ENCODE measurements around the gene PLXNA4. TPM values are rescaled to one million over a fixed set of nuclear protein-coding genes. Genes with fewer than 3 reads are reported as not detected.

PLXNA4 gene
- total and polyA plus RNA-seq, 2 experiments from 2014 or later: 7.3 to 33.3 TPM

DNA sequence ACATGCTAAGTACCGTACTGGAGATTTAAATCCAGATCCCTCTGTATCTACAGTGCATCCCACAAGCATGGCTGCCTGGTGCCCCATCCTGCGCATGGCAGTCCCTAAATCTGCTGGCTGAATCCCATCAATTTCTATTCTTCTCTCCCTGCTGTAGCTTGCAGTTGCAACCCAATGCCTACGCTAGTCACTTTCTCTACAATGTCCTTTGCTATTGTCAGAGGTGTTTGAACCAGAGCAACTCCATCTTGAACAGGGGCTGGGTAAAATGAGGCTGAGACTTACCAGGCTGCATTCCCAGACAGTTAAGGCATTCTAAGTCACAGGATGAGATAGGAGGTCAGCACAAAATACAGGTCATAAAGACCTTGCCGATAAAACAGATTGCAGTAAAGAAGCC, 461.2 kb downstream of the PLXNA4 start:
- Histone ChIP-seq H3K9me3 (ENCODE audit: low read depth) (no peaks in the 10 kb centered on the region), H3K27ac (no peak overlapping the region)
- DNase-seq (ENCODE audit: low read depth in 1 of 2, low spot score in 1 of 2): no peak

DNA sequence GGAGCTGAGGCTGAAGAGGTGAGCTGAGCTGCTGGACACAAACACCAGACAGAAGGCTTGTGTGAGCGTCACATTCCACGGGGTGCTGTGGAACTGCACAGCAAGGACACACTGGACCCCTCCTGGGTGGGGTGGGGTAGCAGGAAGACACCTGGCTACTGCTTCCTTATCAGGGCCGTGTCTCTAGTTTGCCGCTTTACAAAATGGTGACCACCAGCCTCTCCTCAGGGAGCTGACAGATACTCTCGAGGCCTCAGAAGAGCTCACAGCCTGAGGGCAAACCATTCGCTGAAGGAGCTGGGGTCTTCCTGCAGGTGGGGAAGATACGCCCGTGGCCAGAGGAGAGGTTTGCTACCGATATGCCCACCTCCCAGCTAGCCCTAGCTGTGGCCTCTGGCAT, 461.9 kb downstream of the PLXNA4 start:
- H3K9me3 ChIP-seq (ENCODE audit: low read depth): no peaks in the 10 kb centered on the region
- H3K4me3 ChIP-seq: no peak overlapping the region
- DNase-seq (ENCODE audit: low read depth in 1 of 2, low spot score in 1 of 2): no peak
- TF ChIP-seq, protein P1, sequence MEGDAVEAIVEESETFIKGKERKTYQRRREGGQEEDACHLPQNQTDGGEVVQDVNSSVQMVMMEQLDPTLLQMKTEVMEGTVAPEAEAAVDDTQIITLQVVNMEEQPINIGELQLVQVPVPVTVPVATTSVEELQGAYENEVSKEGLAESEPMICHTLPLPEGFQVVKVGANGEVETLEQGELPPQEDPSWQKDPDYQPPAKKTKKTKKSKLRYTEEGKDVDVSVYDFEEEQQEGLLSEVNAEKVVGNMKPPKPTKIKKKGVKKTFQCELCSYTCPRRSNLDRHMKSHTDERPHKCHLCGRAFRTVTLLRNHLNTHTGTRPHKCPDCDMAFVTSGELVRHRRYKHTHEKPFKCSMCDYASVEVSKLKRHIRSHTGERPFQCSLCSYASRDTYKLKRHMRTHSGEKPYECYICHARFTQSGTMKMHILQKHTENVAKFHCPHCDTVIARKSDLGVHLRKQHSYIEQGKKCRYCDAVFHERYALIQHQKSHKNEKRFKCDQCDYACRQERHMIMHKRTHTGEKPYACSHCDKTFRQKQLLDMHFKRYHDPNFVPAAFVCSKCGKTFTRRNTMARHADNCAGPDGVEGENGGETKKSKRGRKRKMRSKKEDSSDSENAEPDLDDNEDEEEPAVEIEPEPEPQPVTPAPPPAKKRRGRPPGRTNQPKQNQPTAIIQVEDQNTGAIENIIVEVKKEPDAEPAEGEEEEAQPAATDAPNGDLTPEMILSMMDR (IDR thresholded peaks at IDR 0.05; ENCODE audit: low read depth, low read length): no peak
- no peaks in the 10 kb centered on the region for H3K4me1 ChIP-seq (ENCODE audit: low read depth)
- no peaks in the 10 kb centered on the region for H3K27me3 ChIP-seq
- H3K27ac ChIP-seq: no peak overlapping the region
- H3K36me3 ChIP-seq: no peaks in the 10 kb centered on the region

More for the DNA sequence above, 461.2 kb downstream of the PLXNA4 start:
- Histone ChIP-seq H3K36me3 (no peaks in the 10 kb centered on the region), H3K4me1 (ENCODE audit: low read depth) (no peaks in the 10 kb centered on the region), H3K4me3 (no peak overlapping the region), H3K27me3 (no peaks in the 10 kb centered on the region)
- TF ChIP-seq, protein P1 (IDR thresholded peaks at IDR 0.05; ENCODE audit: low read depth, low read length): no peak

DNA sequence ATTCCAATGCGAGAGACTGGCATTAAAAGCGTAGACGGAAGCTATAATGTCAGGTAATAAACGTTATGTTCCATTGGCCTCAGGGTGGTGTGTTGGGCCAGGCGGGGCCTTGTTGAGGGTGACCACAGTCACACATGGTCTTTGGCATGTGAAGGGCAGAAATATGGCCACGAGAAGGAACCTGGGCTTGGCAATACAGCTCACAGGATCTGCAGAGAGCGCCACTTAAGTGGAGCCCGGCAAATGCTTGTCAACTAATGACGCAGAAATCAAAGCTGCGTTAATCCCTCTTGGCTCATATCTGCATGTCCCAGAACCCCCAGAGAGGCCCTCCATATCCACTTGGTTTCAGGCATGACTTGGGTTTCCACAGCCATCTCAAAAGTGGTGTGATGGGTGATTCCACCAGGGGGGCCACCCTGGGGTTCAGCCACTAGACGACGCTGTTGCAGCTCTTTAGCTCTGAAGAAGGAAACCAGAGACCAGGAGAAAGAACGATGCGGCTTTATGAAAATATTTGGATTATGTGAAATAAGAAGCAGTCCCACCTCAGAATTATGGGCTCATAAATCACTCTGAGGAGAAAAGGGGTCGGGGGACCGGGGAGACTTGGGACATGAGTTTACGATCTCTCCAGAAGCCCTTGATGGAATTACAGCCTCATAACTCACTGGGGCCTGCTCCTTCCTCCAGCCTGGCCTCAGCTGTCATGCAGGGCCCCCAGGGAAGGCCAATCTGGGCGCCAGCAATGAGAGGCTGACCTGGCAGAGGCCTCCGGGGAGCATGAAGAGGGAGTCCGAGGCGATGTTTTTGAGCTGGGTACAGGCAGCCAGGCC, 462.5 kb downstream of the PLXNA4 start:
- no peak for DNase-seq (ENCODE audit: low read depth in 1 of 2, low spot score in 1 of 2)
- Histone ChIP-seq H3K4me3 (no peak overlapping the region), H3K4me1 (ENCODE audit: low read depth) (no peaks in the 10 kb centered on the region), H3K27me3 (no peaks in the 10 kb centered on the region), H3K36me3 (no peaks in the 10 kb centered on the region), H3K27ac (no peak overlapping the region), H3K9me3 (ENCODE audit: low read depth) (no peaks in the 10 kb centered on the region)
- TF ChIP-seq, protein P1 (IDR thresholded peaks at IDR 0.05; ENCODE audit: low read depth, low read length): no peak

DNA sequence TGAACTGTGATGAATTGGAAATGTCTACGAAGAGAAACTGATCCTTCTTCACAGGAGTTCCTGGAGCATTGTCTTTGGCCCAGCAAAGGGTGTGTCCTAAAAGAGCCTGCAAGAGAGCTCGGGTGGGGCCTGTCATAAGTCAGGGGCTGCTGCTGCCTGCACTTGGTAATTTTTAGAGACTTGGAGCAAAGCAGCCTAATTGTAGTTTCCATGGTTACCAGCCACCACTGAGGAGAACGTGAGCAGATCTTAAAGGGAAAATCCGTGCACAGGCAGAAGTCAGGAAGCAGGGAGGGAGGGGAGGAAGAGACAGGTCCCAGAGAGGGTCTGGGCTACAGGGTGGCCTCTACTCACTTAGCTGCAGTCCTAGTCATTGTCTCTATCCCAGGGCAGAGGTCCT, 463.6 kb downstream of the PLXNA4 start:
- DNase-seq (ENCODE audit: low read depth in 1 of 2, low spot score in 1 of 2): no peak
- no peaks in the 10 kb centered on the region for H3K27me3 ChIP-seq
- TF ChIP-seq, protein P1 (IDR thresholded peaks at IDR 0.05; ENCODE audit: low read depth, low read length): no peak
- H3K9me3 ChIP-seq (ENCODE audit: low read depth): no peaks in the 10 kb centered on the region
- H3K27ac ChIP-seq: no peak overlapping the region
- no peaks in the 10 kb centered on the region for H3K36me3 ChIP-seq
- H3K4me1 ChIP-seq (ENCODE audit: low read depth): no peaks in the 10 kb centered on the region
- H3K4me3 ChIP-seq: no peak overlapping the region

DNA sequence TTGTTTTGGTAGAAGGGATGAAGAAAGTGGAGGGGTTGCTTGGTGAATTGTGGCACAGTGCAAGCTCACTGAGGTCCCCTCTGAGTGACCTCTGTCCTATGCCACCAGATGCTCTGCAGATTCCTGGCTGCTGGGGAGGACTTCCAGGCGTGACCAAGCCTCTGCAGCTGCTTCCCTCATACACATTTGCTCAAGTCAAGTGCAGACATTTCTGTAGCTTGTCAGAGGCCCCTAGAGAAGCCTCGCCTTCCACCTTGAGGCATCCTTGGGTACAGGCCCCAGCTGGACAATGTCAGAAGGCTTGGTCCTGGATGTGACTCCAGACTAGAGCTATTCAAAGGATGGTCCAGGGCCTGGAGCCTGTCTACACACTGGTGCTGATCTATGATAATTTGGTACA, 464.2 kb downstream of the PLXNA4 start:
- TF ChIP-seq, protein P1 (IDR thresholded peaks at IDR 0.05; ENCODE audit: low read depth, low read length): no peak
- H3K27ac ChIP-seq: no peak overlapping the region

More for the DNA sequence above, 464.2 kb downstream of the PLXNA4 start:
- no peak for DNase-seq (ENCODE audit: low read depth in 1 of 2, low spot score in 1 of 2)
- Histone ChIP-seq H3K9me3 (ENCODE audit: low read depth) (no peaks in the 10 kb centered on the region), H3K4me3 (no peak overlapping the region), H3K36me3 (no peaks in the 10 kb centered on the region), H3K27me3 (no peaks in the 10 kb centered on the region), H3K4me1 (ENCODE audit: low read depth) (no peaks in the 10 kb centered on the region)
